ENCODE measurements around the gene RGS1.

DNA sequence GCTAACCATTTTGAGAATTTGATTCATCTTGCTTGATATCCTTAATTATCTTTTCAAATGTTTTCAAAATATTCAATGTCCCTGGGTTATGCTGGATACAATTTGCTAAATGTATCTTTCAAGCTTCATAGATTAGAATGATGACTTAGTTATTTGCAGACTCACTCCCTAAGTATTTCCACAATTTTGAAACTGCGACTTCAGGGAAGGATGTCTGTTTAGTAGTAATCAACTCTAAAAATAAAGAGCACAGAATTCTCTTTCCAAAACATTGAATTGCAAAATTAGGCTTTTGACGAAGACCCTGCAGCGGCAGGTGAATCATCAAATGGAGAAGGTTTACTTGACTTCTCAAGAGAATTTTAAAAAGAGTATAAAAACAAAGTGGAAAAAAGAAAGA lies 14.2 kb downstream of the RGS1 start:
- TF ChIP-seq NONO (IDR thresholded peaks at IDR 0.05; ENCODE audit: low read depth in 2 of 2, low read length in 1 of 2) = no peak
- TF ChIP-seq POLR2AphosphoS5 (IDR thresholded peaks at IDR 0.05; ENCODE audit: control insufficient read depth, insufficient read depth, low read depth, low read length) = no peak

Measured in K562 (cell line).